Right renal cortex interstitium (tissue), 3 donors: ENCODE measurements around the gene DNAH9. TPM values are rescaled to one million over a fixed set of nuclear protein-coding genes. Genes with fewer than 3 reads are reported as not detected.
"Not testable (repeated sequence)": the region's sequence is repeated elsewhere in the genome, so short reads cannot be mapped to it uniquely, and the experiment has no call there.

Experiments
- DNase-seq, 3 donors: peaks; one replicate each; pipeline ENCODE4 v3.0.0-alpha.2; 2013; ENCODE audit warnings: low read depth in 3 of 3, low spot score in 2 of 3
- polyA plus RNA-seq, 3 donors: library from polyadenylated mRNA; unstranded; fragments of 120-200 nt; gene quantifications; one replicate each; pipeline ENCODE4 v1.2.1, GENCODE V29; 2013; ENCODE audit not compliant: insufficient read length in 3 of 3

Gene DNAH9
- polyA plus RNA-seq, 3 donors, result 4.1 to 13.1 (median 4.7) TPM

DNA sequence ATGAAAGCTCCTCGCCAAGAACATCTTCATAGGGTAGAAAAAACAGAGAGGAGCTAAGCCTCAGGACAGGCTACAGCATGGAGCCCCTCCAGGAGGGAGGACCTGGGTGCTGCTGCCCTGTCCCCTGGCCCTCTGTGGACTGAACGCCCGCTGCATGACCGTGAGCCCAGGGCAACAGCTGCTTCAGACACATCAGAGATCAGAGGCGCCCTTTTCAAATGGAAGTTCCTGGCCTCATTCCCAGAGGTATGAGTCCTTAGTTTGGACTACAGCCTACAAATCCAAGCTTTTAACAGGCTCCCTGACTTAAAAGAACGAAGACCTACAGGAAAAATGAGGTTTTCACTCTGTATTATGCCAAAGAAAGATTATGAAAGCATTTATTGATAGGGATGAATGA lies 350.5 kb downstream of the DNAH9 start:
- DNase-seq, result no peak

DNA sequence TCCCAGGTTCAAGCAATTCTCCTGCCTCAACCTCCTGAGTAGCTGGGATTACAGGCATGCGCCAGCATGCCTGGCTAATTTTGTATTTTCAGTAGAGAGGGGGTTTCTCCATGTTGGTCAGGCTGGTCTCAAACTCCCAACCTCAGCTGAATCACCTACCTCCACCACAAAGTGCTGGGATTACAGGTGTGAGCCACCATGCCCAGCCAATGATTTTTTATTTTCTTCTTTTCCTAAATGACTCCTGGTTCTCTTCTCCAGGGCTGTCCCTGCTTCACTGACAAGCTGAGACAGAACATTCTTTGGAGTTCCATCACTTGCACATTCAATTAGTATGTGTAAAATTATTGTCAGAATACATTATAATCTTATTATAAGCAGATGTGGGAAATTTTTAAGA lies 351.3 kb downstream of the DNAH9 start:
- DNase-seq, result not testable (repeated sequence)

DNA sequence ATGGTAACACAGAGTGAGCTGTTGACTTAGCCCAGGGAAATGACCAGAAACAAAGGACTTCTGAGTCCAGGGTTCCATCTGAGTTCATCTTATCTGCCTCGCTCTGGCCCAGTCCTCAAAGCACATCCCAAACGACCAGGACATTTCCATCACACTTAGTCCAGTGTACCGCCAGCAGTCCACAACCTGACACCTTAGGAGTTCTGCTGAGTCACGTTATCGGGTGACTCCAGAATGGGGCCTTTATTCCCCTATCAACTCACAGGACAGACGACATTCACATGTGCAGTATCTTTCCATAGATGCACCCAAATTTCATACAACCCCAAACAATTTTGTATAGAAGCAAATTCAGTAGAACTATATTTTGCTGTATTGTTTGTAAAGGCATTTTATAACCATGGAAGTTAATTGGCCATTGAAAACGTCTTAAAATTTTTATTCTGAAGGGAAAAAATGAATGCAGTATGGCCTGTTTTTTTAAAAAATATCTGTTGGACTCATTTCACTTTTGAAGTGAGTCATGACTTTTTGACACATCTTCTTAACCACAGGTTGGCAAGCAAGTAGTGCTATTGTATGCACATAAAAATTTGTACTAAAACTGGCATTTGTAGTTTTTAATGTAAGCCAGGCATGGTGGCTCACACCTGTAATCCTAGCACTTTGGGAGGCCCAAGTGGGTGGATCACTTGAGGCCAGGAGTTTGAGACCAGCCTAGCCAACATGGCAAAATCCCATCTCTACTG lies 352.7 kb downstream of the DNAH9 start:
- no peak for DNase-seq

DNA sequence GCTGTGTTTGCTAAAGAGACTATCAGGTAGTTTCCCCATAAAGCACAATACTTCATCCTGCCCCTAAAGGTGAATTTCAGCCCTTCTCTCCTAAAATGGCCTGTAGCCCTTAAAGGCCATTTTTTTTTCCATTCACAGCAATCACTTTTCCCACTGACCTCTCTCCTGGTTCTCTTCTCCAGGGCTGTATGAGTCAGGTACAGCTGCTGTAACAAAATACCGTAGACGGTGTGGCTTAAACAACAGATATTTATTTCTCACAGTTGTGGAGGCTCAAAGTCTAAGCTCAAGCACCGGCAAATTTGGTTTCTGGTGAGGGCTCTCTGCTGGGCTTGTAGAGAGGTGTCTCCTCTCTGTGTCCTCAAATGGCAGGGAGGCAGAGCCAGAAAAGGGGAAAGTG lies 354.3 kb downstream of the DNAH9 start:
- no peak for DNase-seq

DNA sequence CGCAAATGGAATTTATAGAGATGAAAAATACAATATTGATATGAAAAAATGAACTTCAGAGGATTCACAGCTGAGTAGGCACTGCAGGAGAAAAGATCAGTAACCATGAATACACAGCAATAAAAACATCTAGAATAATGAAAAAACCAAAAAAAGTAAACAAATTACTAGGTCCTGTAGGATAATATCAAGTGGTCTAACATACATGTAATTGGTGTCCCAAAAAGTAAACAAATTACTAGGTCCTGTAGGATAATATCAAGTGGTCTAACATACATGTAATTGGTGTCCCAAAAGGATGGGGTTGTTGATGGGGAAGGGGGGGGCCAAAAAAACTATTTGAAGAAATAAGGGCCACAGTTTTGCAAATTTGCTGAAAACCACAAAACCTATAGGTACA lies 355.7 kb downstream of the DNAH9 start:
- no peak for DNase-seq

DNA sequence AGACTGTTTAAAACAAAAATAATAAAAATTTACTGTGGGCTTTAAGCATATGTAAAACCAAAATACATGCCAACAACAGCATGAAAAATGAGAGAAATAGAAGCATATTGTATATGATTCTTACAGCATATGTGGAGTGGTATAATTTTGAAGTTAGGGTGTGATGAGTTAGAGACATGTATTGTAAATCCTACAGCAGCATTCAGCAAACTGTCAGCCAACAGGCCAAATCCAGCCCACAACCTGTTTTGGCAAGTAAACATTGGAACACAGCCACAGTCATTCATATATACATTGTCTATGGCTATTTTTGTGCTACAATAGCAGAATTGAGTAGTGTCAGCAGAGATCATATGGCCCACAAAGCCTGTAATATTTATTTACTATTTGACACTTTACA lies 356.7 kb downstream of the DNAH9 start:
- no peak for DNase-seq

DNA sequence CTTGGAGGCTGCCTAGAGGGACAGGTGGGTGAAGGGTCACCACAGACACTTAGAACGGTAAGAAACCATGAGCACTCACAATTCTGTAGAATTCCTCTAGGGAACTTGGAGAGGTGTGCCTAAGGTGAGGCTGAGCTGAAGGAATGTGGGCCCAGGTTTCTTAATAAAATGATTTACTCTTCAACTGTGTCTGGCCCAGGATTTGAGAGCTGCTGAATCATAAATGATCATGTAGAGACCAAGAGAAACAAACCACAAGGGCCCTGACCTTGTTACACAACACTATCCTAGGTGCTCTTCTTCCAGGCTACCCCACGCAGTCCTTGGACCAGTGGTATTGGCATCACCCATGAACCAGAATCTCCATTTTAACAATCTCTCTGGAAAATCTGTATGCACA lies 371.3 kb downstream of the DNAH9 start:
- no peak for DNase-seq

DNA sequence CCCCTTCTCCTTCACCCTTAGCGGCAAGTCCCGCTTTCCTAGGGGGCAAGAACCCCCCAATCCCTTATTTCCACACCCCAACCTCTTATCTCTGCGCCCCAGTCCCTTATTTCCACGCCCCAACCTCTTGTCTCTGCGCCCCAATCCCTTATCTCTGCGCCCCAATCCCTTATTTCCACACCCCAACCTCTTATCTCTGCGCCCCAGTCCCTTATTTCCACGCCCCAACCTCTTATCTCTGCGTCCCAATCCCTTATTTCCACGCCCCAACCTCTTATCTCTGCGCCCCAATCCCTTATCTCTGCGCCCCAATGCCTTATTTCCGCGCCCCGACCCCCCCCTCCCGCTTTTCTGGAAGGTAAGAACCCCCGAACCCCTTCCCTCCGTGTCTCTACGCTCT lies 374.5 kb downstream of the DNAH9 start:
- not testable (repeated sequence) for DNase-seq

DNA sequence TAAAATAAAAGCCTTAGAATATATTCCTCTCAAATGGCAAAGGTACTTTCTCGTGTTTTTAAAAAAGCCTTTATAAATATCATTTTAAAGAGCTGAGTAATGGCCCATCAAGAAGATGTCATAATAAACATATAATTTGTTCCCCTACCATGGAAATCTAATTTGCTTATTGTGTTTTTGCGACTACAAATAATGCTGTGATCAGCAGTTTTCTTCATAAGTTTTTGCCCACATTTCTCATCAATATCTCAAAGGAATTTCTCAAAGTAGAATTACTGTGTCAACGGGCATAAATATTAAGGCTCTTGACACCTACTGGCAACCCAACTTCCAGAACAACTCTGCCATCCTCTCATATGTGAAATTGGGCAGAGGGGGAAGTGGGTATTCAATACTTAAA lies 381.5 kb downstream of the DNAH9 start:
- DNase-seq, result no peak

DNA sequence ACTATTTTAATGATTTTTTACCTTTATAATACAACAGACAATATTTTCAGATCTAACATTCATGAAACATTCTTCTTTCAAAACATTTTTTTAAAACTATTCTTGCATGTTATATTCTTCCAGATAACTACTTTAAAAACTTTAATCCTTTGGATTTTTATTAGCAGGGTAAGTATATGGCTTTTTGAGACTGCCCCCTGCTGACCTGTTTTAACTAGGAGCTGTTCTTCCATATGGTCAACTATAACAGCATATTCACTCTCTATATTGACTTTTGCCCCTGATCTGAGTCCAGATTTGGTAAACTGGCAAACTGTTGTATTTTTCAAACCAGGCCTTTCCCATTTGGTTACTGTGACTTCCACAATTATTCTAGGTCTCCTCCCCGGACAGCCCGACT lies 382.5 kb downstream of the DNAH9 start:
- DNase-seq, result no peak

DNA sequence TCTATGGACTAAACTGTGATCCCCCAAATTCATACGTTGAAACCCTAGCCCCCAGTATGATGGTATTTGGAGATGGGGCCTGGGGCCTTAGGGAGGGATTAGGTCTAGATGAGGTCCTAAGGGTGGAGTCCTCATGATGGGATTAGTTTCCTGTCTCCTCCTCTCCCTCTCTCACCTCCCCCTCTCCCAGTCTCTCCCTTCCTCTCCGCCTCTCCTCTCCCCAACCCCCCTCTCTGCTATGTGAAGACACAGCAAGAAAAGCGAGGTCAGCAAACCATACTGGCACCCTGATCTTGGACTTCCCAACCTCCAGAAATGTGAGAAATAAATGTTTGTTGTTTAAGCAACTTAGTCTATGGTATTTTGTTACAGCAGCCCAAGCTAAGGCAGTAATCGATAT lies 383.6 kb downstream of the DNAH9 start:
- DNase-seq, result no peak

DNA sequence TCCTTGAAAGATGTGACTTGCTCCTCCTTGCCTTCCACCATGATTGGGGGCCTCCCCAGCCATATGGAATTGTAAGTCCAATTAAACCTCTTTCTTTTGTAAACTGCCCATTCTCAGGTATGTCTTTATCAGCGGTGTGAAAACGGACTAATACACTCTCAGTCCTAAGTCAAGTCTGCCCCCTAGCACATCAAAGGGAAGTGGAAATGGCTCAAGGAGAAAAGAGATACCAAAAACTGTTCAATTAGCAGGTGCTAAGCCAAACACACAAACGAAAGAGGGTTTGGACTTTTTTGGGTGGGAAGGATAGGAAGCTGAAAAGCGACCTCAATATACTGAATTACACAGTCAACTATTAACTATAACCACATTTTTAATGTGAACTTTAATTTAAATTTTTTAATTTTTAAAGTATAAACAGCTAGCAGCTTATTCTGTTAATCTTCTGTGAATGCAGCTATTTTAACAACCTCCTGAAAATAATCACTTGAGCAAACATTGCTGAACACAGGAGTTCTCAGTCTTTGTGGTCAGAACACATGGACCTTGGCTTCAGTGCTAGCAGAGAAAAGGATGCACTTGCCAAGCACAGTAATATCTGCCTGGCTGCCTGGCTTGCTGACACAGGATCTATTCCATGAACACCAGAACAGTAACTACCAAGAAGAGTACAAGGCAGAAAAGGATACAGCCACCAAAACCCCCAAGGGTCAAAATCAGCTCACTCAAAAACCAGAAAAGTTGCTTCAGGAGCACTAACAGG lies 388.1 kb downstream of the DNAH9 start:
- DNase-seq, result no peak

DNA sequence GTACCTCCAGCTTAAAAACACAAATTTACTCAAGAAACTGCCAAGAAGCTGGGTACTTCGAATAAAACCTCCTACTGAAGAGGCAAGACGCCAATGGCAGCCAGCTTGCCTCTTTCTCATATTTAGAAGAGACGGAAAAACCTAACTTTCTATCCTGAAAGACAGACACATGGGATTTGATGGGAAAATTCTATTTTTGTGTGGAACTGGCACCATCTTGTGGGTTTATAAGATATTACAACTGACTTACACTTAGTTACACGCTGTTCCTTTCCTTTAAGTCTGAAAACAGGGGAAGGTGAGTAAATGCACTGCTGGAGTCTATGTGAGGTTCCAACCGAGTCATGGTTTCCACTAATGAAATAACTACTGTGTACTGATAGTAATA lies 388.7 kb downstream of the DNAH9 start:
- peak in 2 of 3 donors; percentile 10 to 25 for DNase-seq

DNA sequence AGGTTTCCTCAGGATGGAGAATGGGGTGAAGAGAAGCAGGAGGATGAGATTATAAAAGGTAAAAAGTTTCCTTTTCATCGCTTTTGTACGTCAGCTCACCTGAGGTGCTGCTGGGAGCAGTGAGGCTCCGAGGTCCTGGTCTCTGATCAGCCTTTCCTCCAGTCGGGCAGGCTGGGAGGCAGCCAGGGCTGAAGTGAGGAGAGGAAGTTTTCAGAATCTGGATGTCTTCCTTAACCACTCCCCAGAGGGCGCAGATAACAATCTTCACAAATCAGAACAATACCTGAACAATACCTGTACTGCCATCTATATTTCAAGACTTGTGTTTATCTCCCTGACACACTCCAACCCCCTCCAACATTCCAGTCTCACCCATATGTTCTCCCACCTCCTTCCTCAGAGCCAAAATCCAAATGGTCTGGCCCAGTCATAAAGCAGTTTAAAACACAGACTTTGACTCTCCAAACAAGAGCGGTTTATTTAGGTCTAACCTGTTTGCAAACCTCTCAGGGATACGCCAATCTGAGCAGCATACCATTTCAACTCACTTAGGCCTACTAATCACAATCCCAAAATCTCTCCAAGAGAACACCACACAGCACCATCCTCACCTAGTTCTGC lies 392.2 kb downstream of the DNAH9 start:
- no peak for DNase-seq

DNA sequence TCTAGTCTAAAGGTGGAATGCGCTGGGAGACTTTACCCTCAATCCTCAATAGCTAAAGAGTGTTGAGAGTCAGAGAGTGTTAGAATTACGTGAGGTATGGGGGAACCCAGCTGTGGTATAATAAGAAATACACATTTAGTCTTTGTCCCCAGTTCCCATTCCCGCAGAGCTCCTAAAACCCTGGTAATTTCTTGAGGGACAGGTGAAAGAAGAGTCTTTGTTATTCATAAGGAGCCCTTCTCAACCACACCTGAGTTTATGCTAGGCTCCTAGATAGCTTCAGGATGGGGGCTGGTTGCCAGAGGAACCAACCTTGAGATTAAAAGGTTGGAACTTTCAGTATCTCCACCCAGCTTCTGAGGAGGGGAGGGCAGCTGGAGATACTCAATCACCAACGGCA lies 393.2 kb downstream of the DNAH9 start:
- no peak for DNase-seq

DNA sequence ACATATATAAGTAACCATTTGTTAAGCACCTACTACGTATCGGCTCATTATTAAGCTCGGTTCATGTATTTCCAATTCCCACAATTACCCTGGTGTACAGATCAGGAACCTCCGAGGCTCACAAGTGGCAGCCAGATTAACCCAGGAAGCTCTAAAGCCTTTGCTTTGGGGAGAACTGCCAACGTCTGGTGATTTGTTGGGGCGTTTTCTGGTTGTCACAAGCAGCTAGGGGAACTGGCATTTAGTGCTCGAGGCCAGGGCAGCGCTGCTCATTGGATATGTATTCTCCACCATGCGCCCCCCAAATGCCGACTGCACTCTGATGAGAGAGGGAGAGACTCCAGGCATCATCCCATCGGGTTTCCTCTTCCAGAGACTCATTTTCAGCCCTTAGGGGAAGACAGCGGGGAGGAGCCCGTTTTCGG lies 398.5 kb downstream of the DNAH9 start:
- peak in 2 of 3 donors; percentile 23 to 39 for DNase-seq

DNA sequence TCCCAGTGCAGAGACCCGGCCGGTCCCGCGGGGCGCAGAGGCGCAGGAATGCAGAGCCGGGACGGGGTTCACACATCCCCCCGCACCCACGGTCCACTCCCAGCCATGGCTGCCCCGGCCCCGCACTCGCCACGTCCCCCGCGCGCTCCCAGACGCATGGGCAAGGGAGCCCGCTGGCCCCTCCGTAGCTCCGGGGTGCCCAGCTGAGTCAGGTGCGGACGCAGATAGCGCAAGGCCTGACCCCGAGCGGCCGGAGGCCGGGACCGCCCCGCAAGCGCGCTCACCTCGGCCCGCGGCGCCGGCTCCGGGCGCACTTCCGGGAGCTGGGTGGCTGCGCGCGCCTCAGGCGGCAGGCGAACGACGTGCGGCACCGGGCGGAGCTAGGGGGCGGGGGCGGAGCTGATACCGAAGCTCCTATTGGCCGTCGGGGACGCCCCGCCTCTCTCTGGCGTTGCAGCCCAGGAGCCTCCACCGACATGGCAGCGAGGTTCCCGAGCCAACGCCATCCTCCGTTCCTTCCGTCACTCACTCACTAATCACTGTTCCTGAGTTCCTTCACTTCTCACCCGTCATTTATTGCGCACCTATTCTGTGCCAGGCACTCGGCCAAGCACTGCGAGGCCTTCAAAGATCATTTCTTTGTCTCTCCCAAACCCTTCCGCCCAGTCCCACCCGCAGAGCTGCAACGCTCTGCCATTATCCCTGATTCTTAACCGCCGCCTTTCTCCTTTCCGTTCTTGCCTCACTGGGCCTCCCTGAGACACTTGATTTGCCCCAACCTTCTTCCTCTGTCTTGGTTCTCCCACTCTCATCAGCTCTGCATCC lies 399.1 kb downstream of the DNAH9 start, which contains the start of gene ZNF18:
TSS of gene ZNF18 (minus strand) at position 329 of the 825 bp plus-strand sequence. CDS start 4,646 bp downstream, outside the sequence.
- peak; percentile 82 to 88 (median 85) for DNase-seq

DNA sequence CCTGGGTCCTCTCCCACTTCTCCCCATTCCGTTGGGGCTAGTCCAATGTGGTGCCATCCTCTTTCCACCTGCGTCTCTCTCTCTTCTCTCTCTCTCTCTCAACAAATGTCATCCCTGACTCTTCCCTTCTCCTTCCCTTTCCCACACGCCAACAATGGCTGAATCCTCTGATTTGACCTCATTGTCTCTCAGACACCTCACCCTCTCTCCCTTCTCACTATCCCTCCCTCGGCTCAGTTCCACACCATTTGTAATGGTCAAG lies 399.6 kb downstream of the DNAH9 start:
- no peak for DNase-seq

DNA sequence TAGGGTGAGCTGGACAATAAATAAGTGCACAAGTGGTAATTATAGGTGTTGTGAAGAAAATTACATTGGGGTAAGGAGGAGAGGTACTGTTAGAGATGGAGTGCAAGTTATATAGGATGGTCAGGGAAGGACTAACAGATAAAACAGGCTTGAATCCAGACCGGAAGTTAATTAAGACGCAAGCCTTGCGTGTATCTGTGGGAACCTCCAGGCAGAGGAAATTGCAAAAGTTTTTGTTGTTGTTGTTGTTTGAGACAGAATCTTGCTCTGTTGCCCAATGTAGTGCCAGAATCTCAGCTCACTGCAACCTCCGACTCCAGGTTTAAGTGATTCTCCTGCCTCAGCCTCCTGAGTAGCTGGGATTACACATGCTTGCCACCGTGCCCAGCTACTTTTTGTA lies 401.4 kb downstream of the DNAH9 start:
- no peak for DNase-seq

DNA sequence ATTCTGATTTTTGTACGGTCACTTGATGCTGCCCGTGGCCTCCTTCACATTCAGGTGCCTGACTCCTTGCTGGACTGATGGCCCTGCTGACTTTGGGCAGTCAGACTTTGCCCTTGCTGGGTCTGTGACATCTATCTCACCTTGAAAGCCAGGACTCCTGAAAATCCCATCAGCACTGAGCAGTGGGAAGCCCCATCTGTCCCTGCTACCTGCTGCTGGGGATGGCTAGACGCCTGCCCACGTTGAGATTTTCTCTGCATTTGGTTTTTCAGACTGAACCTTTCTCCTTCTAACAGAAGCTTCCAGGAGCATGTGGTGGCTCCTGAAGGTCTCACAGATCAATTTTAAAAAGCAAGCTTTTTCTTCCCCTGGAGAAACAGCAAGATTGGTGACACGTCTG lies 409.2 kb downstream of the DNAH9 start:
- no peak for DNase-seq
